Lower leg skin (tissue), 3 donors: ENCODE measurements around the gene KIR3DL3.
"Not testable (repeated sequence)": the region's sequence is repeated elsewhere in the genome, so short reads cannot be mapped to it uniquely, and the experiment has no call there.

ENCODE experiments used
- POLR2A ChIP-seq, 2 donors: fragments of 450-650 bp; IDR thresholded peaks; one replicate each; pipeline ENCODE4 v1.6.1; 2016 to 2017; ENCODE audit warnings: antibody characterized with exemption in 2 of 2, mild to moderate bottlenecking in 1 of 2, moderate library complexity in 1 of 2
- TF ChIP-seq, protein P1 (sequence below), 3 donors: fragments of 450-650 bp; IDR thresholded peaks; one replicate each; pipeline ENCODE4 v1.5.1; 2016; ENCODE audit warnings: antibody characterized with exemption in 3 of 3, mild to moderate bottlenecking in 3 of 3, moderate library complexity in 2 of 3

GRCh38 chr19:54756204-54757110 is 32.2 kb downstream of the KIR3DL3 start:
- not testable (repeated sequence) for TF ChIP-seq POLR2A (IDR thresholded peaks at IDR 0.05)
- TF ChIP-seq, protein P1, sequence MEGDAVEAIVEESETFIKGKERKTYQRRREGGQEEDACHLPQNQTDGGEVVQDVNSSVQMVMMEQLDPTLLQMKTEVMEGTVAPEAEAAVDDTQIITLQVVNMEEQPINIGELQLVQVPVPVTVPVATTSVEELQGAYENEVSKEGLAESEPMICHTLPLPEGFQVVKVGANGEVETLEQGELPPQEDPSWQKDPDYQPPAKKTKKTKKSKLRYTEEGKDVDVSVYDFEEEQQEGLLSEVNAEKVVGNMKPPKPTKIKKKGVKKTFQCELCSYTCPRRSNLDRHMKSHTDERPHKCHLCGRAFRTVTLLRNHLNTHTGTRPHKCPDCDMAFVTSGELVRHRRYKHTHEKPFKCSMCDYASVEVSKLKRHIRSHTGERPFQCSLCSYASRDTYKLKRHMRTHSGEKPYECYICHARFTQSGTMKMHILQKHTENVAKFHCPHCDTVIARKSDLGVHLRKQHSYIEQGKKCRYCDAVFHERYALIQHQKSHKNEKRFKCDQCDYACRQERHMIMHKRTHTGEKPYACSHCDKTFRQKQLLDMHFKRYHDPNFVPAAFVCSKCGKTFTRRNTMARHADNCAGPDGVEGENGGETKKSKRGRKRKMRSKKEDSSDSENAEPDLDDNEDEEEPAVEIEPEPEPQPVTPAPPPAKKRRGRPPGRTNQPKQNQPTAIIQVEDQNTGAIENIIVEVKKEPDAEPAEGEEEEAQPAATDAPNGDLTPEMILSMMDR (IDR thresholded peaks at IDR 0.05): not testable (repeated sequence)
